HG02623 (cell line): ENCODE results near the gene MAST4.
"Not testable (repeated sequence)": the region's sequence is repeated elsewhere in the genome, so short reads cannot be mapped to it uniquely, and the experiment has no call there.

Experiments used
- ATAC-seq: cut with Tn5 transposase; IDR thresholded peaks from one replicate; pipeline ENCODE4 v1.9.1; 2021; ENCODE audit warnings: moderate library complexity; ENCODE audit not compliant: unreplicated experiment

The MAST4 gene

GRCh38 chr5:67166460-67167285 is 570.5 kb downstream of the MAST4 start:
- peak; percentile 36 for ATAC-seq

- ATAC-seq: no peak
These were observed 571.9 kb downstream of the MAST4 start for GRCh38 chr5:67168069-67168468.

- ATAC-seq: no peak
These were observed 574.6 kb downstream of the MAST4 start for GRCh38 chr5:67170767-67171166.

DNA sequence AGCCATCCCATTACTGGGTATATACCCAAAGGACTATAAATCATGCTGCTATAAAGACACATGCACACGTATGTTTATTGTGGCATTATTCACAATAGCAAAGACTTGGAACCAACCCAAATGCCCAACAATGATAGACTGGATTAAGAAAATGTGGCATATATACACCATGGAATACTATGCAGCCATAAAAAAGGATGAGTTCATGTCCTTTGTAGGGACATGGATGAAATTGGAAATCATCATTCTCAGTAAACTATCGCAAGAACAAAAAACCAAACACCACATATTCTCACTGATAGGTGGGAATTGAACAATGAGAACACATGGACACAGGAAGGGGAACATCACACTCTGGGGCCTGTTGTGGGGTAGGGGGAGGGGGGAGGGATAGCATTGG is 577.2 kb downstream of the MAST4 start:
- ATAC-seq: not testable (repeated sequence)

GRCh38 chr5:67173959-67174358 is 577.8 kb downstream of the MAST4 start:
- no peak for ATAC-seq

- no peak for ATAC-seq
These were observed 580.7 kb downstream of the MAST4 start for GRCh38 chr5:67176936-67177335.

GRCh38 chr5:67178085-67178484 is 581.9 kb downstream of the MAST4 start:
- ATAC-seq: no peak

DNA sequence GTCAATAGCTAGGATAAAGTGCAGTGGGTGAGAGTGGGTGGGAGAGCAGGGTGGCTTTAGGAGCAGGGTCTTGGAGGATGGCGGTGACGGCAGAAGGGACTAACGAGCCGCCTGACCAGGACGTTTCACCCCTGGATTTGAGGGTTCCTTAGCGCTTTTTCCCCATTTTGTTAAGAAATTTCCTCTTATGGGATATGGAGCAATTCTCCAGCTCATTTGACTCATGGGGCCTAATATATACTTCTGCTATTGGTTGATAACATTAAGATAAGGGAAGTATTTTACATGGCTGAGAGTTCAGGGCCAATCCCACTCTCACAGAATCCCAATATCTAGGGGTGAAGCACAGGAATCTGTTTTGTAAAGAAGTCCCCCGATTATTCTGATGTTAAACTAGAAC is 582.8 kb downstream of the MAST4 start:
- no peak for ATAC-seq

DNA sequence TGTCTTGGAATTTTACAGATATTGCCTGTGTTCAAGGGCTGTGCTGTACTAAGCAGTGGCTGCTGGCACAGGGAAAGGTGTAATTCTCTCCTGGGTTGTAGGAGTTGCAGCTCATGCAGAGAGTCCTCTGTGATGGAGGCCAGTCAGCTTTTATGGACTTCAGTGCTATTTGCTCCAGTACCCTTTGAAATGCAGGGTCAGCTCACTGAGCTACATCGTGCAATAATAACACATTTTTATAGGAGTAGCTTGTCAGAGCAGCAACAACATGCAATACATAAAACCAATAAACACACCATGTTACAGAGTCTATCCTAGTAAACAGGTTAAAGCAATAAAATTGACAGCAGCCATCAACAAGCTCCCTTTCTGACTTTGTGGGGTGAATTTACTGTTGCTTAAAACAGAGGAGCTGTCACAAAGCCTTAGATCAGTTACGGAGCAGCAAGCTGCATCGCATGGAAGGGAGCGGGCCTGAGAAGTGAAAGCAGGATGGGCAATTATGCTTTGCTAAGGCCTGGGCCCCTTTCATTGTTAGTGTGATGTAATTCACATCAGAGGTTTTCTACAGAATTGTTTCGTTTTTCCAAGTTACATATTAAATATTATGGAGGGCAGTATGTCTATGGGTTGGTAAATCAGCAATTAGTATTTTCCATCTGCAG is 583.6 kb downstream of the MAST4 start:
- no peak for ATAC-seq

- ATAC-seq: no peak
These were observed 585.5 kb downstream of the MAST4 start for GRCh38 chr5:67181648-67182221.

DNA sequence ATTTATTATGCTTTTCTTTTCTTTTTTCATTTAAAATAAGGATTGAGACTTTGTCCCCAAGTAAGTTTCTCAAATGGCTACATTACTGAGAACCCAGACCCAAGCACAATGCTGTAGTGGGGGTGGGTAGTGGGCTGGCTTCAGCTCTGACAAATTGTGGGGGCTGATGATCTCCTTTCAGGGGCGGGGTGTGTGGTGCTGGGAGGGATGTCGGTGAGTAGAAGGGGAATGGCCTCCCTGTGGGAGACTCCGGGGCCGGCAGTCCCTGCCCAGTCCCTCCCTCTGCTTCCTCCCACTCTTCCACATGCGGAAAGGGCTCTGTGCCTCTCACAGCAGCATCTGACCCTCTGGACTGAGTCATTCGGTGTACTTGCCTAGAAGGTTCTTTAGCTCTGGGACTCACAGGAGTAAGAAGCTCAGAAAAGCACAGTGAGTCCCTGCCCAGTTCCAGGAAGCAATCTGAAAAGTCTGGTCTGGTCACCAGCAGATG is 586.2 kb downstream of the MAST4 start:
- no peak for ATAC-seq

GRCh38 chr5:67183859-67184258 is 587.7 kb downstream of the MAST4 start:
- no peak for ATAC-seq

DNA sequence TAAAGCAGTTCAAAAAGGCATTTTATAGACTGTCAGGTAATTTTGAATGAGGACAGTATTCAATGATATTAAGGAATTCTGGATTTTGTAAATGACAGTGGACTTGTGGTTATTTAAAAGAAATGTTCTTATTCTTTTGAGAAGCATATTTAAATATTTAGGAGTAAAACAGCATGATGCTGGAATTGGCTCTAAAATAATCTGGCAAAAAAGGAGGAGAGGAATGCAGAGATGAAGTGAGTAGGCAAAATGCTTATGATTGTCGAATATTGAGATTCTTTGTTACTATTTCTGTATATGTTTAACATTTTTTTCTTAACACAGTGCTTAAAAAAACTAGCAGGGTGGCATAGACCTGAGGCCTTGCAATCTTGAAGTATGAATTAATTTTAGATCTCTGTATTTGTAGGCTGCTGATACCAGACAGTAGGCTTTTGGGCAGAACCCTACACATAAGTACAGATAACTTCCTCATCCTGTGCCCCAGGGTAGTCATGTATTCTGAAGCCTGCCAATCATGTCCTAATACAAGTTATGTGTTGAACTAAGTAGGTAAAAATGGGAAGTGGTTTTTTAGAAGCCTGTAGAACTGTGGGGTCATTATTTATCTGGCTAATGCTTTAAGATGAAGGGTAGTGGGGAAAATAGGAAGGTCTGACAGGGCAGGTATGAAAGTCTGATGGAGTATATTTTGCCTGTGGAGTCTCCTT is 591.0 kb downstream of the MAST4 start:
- no peak for ATAC-seq

DNA sequence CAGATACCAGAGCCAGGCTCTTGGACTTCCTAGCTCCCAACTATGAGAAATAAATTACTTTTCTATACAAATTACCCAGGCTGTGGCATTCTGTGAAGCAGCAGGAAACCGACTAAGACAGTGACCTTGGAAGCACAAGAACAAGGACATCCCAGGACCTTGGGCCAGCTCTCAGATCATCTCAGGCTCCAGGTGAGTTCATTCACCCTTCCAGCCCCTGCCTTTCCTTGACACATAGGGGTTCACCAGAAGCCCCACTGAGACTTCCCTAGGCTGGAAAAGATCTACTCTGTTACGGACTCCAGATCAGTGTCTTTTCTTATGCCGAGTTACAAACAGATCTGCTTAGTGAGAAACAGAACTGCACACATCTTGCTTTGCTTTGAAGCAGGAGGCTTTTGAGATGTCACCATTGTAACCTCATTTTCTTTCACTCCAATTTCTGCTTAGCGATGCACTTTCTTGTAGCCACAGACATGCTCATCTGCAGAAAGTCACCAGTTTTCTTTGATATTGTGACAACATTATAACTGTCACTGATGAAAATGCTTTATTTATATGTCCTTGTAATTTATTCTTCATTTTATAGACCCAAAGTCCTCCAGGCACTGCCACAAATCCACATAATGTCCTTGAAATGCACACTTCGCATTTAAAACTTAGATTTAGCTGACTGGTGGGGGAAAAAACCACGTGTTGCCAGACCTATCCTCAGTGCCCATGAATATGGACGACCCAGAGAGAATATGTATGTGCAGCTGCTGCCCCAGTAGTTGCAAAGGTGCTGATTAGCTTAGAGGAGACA is 592.3 kb downstream of the MAST4 start:
- no peak for ATAC-seq

DNA sequence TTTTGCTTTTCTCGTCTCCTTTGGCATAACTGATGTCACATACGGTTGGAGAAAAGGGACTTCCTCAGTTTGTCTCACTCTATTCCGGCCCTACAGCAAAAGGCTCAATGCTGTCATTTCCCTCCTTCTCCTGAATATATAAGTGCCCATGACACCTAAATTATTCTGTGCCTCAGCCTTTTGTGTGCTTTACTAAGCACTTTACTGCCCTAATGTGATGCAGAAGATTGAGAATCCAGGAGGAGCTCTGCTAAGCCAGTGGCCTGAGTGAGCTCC is 592.8 kb downstream of the MAST4 start:
- no peak for ATAC-seq

GRCh38 chr5:67189931-67190330 is 593.7 kb downstream of the MAST4 start:
- ATAC-seq: no peak

DNA sequence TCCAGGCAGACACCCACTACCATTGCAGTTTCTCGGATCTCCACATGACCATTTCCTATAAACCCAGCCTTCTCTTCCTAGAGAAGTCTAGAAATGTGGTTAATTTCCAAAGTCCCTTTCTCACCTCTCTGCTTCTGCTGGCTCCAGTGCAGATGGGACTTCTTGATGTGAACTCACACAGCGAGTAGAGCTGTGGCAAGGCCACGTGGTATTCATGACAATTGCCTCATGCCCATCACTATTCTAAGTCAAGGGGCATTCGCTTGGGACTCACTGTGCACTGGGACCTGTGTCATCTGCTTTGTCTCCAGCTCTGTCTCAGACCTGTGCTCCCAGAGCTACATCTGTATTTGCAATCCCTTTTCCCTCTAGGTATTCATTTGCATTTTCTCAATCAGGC is 594.2 kb downstream of the MAST4 start:
- no peak for ATAC-seq

DNA sequence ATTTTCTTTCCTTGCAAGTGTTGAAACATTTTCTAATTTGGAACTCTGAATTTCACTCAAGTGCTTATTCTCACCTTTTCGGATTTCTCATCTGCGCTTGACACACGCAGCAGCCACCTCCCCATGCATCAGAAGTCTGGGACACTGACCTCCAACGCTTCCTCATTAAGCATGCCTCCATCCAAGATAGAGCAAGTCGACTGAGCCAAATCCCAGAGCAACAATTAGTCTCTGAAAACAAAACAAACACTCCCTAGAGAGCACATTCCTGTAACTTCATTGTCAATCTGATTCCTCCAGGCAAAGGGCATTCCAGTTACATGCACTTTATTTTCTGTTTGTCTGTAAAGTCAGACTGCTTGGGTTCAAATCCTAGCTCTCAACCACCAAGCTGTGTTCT is 594.7 kb downstream of the MAST4 start:
- no peak for ATAC-seq

DNA sequence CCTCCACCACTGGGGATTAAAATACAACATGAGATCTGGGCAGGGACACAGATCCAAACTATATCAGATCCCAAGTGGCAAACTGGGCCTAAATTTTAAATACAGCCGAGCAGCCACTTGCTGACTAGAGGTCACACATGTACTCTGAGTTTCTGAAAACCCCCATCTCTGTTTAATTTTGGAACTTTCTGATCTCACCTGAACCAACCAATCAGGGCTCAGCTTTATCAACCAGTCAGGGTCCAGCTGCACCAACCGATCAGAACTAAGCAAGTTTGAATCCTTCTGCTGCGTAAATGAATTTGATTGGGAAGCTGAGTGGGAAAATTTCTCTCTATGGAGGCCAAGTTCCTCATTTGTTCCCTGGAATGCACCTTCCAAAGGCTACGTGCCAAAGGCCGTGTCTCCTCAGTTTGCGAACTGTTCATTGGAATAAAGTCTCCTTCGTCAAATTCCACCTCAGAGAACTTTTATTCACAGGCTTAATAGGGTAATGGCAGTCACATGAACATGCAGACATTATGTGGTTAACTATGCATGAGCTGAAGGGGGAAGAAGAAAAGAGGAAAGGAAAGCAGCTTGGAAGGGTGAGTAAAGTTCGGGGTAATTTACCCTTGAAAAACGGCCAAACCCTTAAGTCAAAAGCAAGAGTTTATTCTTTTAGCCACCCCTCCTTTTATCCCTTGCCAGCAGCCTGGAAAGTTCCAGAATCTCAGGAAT is 596.7 kb downstream of the MAST4 start:
- peak; percentile 28 for ATAC-seq

DNA sequence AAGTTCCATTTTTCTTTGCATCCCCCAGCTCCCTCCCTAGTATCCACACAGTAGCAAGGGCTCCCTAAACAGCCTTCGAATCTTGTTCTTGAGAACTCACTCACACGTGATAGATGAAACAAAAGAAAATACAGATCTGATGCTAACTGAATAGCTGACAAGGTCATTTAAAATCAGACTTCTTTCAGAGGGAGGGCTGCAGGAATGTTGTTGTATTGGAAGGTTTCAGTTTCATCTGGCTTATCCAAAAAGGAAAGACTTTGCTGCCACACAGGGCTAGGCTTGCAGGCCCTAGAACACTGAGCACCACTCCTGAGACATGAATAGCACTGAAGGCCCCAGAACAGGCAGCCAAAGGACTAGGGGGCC is 597.2 kb downstream of the MAST4 start:
- ATAC-seq: no peak
